MCF 10A (cell line): ENCODE results near the gene LGR4. TPM values are rescaled to one million over a fixed set of nuclear protein-coding genes. Genes with fewer than 3 reads are reported as not detected.
A peak's percentile ranks its signal among the peaks of the same experiment; 100 is the strongest.

Experiments
- BruUV-seq: library from RNA; stranded (reverse); fragments of 400-500 nt; replicated peaks from 2 replicates; lab custom pipeline; 2021; lab: Mats Ljungman, UMichigan
- CTCF ChIA-PET: fragments of 300-600 bp; sonication (Branson Sonifier 250); formaldehyde crosslinking; extraction: SDS; loops from one replicate; lab custom pipeline; 2021; ENCODE audit warnings: antibody characterized with exemption, inconsistent platforms; lab: Yijun Ruan, JAX
- POLR2A ChIA-PET: fragments of 300-600, 350-650 bp; sonication (Branson Sonifier 250); formaldehyde crosslinking; extraction: SDS; loops from one replicate; lab custom pipeline; 2020; ENCODE audit warnings: antibody characterized with exemption, inconsistent platforms; lab: Yijun Ruan, JAX
- DNase-seq: peaks from one replicate; pipeline ENCODE4 v3.0.0-alpha.2; 2018; ENCODE audit not compliant: unreplicated experiment
- H3K27ac Mint-ChIP-seq: one replicate; pipeline ENCODE4 v1.8.0; 2022; ENCODE audit warnings: mild to moderate bottlenecking, low read depth, mixed read lengths; ENCODE audit not compliant: unreplicated experiment
- H3K27me3 Mint-ChIP-seq: one replicate; pipeline ENCODE4 v1.8.0; 2022; ENCODE audit warnings: mixed read lengths; ENCODE audit not compliant: insufficient read depth, unreplicated experiment
- H3K36me3 Mint-ChIP-seq: one replicate; pipeline ENCODE4 v1.8.0; 2022; ENCODE audit warnings: mild to moderate bottlenecking, moderate library complexity, mixed read lengths; ENCODE audit not compliant: insufficient read depth, unreplicated experiment
- H3K4me1 Mint-ChIP-seq: one replicate; pipeline ENCODE4 v1.8.0; 2022; ENCODE audit warnings: mixed read lengths; ENCODE audit not compliant: insufficient read depth, unreplicated experiment
- H3K4me3 Mint-ChIP-seq: one replicate; pipeline ENCODE4 v1.8.0; 2022; ENCODE audit warnings: mild to moderate bottlenecking, moderate library complexity, mixed read lengths; ENCODE audit not compliant: unreplicated experiment
- H3K9me3 Mint-ChIP-seq: one replicate; pipeline ENCODE4 v1.8.0; 2022; ENCODE audit warnings: mixed read lengths; ENCODE audit not compliant: unreplicated experiment
- intact Hi-C: fragments of 100-400 bp; cut with micrococcal nuclease; formaldehyde crosslinking; loops from 2 replicates; pipeline ENCODE4 v1.14.1; 2022
- total RNA-seq: library from RNA; stranded (reverse); gene quantifications from 2 replicates; pipeline ENCODE4 v1.2.3, GENCODE V29; 2022
- TF ChIP-seq, protein P1 (sequence below): fragments of 200-600 bp; IDR thresholded peaks from one replicate; pipeline ENCODE4 v1.8.0; 2022; ENCODE audit warnings: antibody characterized with exemption, mild to moderate bottlenecking; ENCODE audit not compliant: unreplicated experiment

The LGR4 gene
- total RNA-seq, 1 experiment from 2014 or later: 14.2 TPM

DNA sequence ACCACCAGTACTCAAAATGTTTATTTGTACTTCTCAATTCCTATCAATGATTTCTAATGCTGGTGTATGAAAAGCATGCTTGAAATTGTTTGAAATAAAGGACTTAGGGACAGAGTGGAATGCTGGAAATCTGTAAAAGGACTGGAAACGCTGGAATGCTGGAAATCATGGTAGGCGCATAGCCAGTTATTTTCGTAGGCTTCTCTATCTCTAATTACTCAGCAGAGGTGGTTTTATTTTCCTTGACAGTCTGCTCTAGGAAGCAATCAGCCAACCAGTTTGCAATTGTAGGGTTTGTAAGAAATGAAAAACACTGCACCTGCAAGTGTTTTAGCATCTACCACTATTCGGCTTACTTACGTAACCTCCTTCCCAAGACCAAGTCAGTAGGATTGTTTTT is 33.2 kb upstream of the LGR4 start:
- TF ChIP-seq, protein P1, sequence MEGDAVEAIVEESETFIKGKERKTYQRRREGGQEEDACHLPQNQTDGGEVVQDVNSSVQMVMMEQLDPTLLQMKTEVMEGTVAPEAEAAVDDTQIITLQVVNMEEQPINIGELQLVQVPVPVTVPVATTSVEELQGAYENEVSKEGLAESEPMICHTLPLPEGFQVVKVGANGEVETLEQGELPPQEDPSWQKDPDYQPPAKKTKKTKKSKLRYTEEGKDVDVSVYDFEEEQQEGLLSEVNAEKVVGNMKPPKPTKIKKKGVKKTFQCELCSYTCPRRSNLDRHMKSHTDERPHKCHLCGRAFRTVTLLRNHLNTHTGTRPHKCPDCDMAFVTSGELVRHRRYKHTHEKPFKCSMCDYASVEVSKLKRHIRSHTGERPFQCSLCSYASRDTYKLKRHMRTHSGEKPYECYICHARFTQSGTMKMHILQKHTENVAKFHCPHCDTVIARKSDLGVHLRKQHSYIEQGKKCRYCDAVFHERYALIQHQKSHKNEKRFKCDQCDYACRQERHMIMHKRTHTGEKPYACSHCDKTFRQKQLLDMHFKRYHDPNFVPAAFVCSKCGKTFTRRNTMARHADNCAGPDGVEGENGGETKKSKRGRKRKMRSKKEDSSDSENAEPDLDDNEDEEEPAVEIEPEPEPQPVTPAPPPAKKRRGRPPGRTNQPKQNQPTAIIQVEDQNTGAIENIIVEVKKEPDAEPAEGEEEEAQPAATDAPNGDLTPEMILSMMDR: no peak
- Mint-ChIP-seq H3K27ac (peak overlapping the region; percentile 99), H3K27me3 (no peaks in the 10 kb centered on the region), H3K4me1 (peaks cover 44% of the 10 kb centered on the region), H3K9me3 (no peaks in the 10 kb centered on the region), H3K36me3 (peaks cover 17% of the 10 kb centered on the region), H3K4me3 (peak overlapping the region; percentile 100)
- ChIA-PET CTCF (interaction anchor here (0.6 to 1.9 kb wide), 2 partner anchors 9 to 320 kb away, joined by 4 to 13 read pairs; no protein-coding TSS in a partner anchor), POLR2A (interaction anchor here (0.6 to 3.4 kb wide), 7 partner anchors 10 to 1830 kb away, joined by 3 to 19 read pairs (median 3); partner anchors contain the start of gene BDNF)
- DNase-seq: no peak
- intact Hi-C loops: loop anchor here (10.0 kb wide), 1 partner anchor 169 kb away; no protein-coding TSS in a partner anchor
- BruUV-seq: no TSS peak

DNA sequence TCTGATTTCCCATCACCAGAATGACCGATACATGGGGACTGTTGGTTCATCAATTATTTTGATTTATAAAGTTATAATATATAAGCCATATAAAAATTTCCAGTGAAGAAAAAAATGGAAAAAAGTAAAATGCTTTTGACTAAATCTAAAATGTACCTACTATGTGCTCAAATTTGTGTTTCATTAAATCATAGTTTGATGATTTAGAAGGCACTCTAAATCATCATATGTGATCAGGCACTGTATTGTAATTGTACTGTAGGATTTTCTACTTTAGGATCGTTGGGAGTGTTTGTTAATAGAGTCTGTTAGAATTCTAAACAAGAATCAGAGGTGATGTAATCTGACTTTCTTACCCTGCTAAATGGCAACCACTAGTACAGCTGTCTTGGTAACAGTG is 31.6 kb upstream of the LGR4 start:
- BruUV-seq: no TSS peak
- TF ChIP-seq, protein P1: no peak
- Mint-ChIP-seq H3K27me3 (no peaks in the 10 kb centered on the region), H3K27ac (no peak overlapping the region), H3K4me1 (peaks cover 37% of the 10 kb centered on the region), H3K36me3 (peaks cover 29% of the 10 kb centered on the region), H3K4me3 (no peak overlapping the region), H3K9me3 (no peaks in the 10 kb centered on the region)
- ChIA-PET POLR2A (interaction anchor here (1.1 kb wide), 1 partner anchor 34 kb away, joined by 3 read pairs; no protein-coding TSS in a partner anchor), CTCF (interaction anchor here (0.6 kb wide), 2 partner anchors 19 to 320 kb away, joined by 3 read pairs; no protein-coding TSS in a partner anchor)
- no peak for DNase-seq
- intact Hi-C loops: loop anchor here (10.0 kb wide), 1 partner anchor 171 kb away; no protein-coding TSS in a partner anchor

GRCh38 chr11:27501100-27501499 is 28.5 kb upstream of the LGR4 start:
- H3K9me3 Mint-ChIP-seq: no peaks in the 10 kb centered on the region
- BruUV-seq: no TSS peak

DNA sequence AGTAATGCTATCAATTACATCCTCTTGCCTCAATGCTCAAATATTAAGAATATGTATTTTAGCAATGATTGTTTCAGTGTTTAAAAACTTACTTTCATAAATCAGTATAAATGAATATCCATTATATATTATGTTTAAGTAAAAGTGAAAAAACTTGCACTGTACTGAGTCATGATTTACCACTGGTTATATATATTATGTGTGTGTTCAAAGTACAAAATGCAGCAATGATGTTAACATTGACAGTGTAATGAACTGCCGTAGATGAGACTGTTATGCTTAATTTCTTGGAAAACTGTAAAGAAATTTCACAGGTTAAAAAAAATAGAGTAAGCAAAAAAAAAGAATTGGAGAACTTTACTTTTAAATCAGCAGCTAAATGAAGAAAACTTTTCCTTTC is 25.3 kb upstream of the LGR4 start:
- H3K4me1 Mint-ChIP-seq: peaks cover 12% of the 10 kb centered on the region
- peaks cover 73% of the 10 kb centered on the region for H3K36me3 Mint-ChIP-seq
- CTCF ChIA-PET: interaction anchor here (0.6 to 8.3 kb wide), 24 partner anchors 8 to 387 kb away, joined by 3 to 119 read pairs (median 4); partner anchors contain the start of genes LGR4 and LIN7C
- no TSS peak for BruUV-seq
- H3K27ac Mint-ChIP-seq: no peak overlapping the region
- DNase-seq: no peak
- TF ChIP-seq, protein P1: no peak
- no peaks in the 10 kb centered on the region for H3K9me3 Mint-ChIP-seq
- POLR2A ChIA-PET: interaction anchor here (0.6 to 3.6 kb wide), 5 partner anchors 10 to 293 kb away, joined by 3 to 15 read pairs (median 7); no protein-coding TSS in a partner anchor
- intact Hi-C loops: loop anchor here (5.0 kb wide), 1 partner anchor 1834 kb away; no protein-coding TSS in a partner anchor
- no peak overlapping the region for H3K4me3 Mint-ChIP-seq
- no peaks in the 10 kb centered on the region for H3K27me3 Mint-ChIP-seq

More at GRCh38 chr11:27501100-27501499, 28.5 kb upstream of the LGR4 start:
- ChIA-PET POLR2A (no interaction called here), CTCF (interaction anchor here (0.6 to 8.3 kb wide), 6 partner anchors 15 to 194 kb away, joined by 3 to 119 read pairs (median 4); no protein-coding TSS in a partner anchor)
- no peak overlapping the region for H3K27ac Mint-ChIP-seq
- peaks cover 53% of the 10 kb centered on the region for H3K36me3 Mint-ChIP-seq
- intact Hi-C loops: loop anchor here (10.0 kb wide), 1 partner anchor 174 kb away; no protein-coding TSS in a partner anchor
- DNase-seq: no peak
- H3K4me3 Mint-ChIP-seq: no peak overlapping the region
- H3K27me3 Mint-ChIP-seq: no peaks in the 10 kb centered on the region
- TF ChIP-seq, protein P1: no peak
- H3K4me1 Mint-ChIP-seq: peaks cover 17% of the 10 kb centered on the region
